PFSK-1 (cell line): ENCODE results near the gene EPB41L4A.

ENCODE experiments used
- POLR2AphosphoS5 ChIP-seq: IDR thresholded peaks from 2 replicates; pipeline ENCODE4 v1.6.1; 2012; ENCODE audit warnings: low read depth, mild to moderate bottlenecking, control low read depth, low read length, moderate library complexity
- REST ChIP-seq, 2 experiments: IDR thresholded peaks; 2 replicates each; pipeline versions ENCODE4 v1.6.1 to v1.8.0; 2011 to 2012; ENCODE audit warnings: low read depth in 2 of 2, low read length in 2 of 2, control low read depth in 1 of 2, inconsistent platforms in 1 of 2, mild to moderate bottlenecking in 1 of 2, moderate library complexity in 1 of 2; ENCODE audit not compliant: insufficient read depth in 1 of 2
- SIN3A ChIP-seq: IDR thresholded peaks from 2 replicates; pipeline ENCODE4 v1.6.1; 2012; ENCODE audit warnings: mild to moderate bottlenecking, low read length, moderate library complexity, borderline replicate concordance; ENCODE audit not compliant: insufficient read depth
- TAF1 ChIP-seq: IDR thresholded peaks from 2 replicates; pipeline ENCODE4 v1.6.1; 2012; ENCODE audit warnings: low read length, control low read depth, borderline replicate concordance; ENCODE audit not compliant: insufficient read depth

- TF ChIP-seq REST (IDR thresholded peaks at IDR 0.05; ENCODE audit: insufficient read depth in 1 of 2, low read depth in 2 of 2, low read length in 2 of 2) (no peak), POLR2AphosphoS5 (no peak), TAF1 (no peak), SIN3A (no peak)
Measured at GRCh38 chr5:112434641-112435040, 15.6 kb upstream of the EPB41L4A start.
